VCaP (cell line): ENCODE results near the gene RALGDS.

Experiments used
- H3K27ac ChIP-seq: fragments of 450-650 bp; 2 replicates; pipeline ENCODE4 v1.5.1; 2017
- CTCF ChIP-seq: fragments of 450-650 bp; conservative IDR thresholded peaks from 2 replicates; pipeline ENCODE4 v1.5.1; 2017; ENCODE audit warnings: mild to moderate bottlenecking, moderate library complexity

RALGDS gene

GRCh38 chr9:133112663-133113026, 8.4 kb downstream of the RALGDS start:
- H3K27ac ChIP-seq, result no peak overlapping the region
- no peak for TF ChIP-seq CTCF

GRCh38 chr9:133111808-133112662, 9.0 kb downstream of the RALGDS start:
- H3K27ac ChIP-seq, result no peak overlapping the region
- TF ChIP-seq CTCF, result no peak

GRCh38 chr9:133109931-133110650, 10.9 kb downstream of the RALGDS start:
- H3K27ac ChIP-seq, result no peak overlapping the region
- no peak for TF ChIP-seq CTCF

GRCh38 chr9:133108794-133109641, 12.0 kb downstream of the RALGDS start:
- no peak overlapping the region for H3K27ac ChIP-seq
- TF ChIP-seq CTCF, result no peak

- no peak overlapping the region for H3K27ac ChIP-seq
- no peak for TF ChIP-seq CTCF
These were observed 12.9 kb downstream of the RALGDS start for GRCh38 chr9:133107961-133108793.

GRCh38 chr9:133107245-133107722, 13.8 kb downstream of the RALGDS start:
- H3K27ac ChIP-seq, result no peak overlapping the region
- TF ChIP-seq CTCF, result no peak
